NCI-H1417 (cell line): Measurements from ENCODE around the gene ZNF280C.
A peak's percentile ranks its signal among the peaks of the same experiment; 100 is the strongest.

ENCODE experiments used
- DNase-seq, 3 experiments: peaks; one replicate each; lab custom pipeline; 2025; lab: John Stamatoyannopoulos, UW

The ZNF280C gene

DNA sequence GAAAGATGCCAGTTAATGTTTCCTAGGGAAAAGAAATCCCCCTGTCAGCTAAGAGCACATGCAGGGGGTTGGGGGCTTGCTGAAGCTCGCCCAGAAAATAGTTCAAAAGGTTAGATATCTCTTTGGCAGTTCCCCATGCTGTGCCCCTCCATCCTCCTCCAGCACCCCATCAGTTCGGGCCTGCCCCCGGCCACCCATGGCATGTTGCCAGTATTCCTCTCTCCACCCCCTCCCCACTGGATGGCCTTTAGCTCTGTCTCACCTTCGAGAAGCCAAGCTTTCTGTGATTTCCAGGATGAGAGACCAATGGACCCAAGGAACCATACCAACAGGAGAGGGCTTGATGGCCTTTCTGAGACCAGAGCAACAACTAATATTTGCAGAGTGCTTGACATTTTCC lies 91.8 kb downstream of the ZNF280C start:
- no peak for DNase-seq

DNA sequence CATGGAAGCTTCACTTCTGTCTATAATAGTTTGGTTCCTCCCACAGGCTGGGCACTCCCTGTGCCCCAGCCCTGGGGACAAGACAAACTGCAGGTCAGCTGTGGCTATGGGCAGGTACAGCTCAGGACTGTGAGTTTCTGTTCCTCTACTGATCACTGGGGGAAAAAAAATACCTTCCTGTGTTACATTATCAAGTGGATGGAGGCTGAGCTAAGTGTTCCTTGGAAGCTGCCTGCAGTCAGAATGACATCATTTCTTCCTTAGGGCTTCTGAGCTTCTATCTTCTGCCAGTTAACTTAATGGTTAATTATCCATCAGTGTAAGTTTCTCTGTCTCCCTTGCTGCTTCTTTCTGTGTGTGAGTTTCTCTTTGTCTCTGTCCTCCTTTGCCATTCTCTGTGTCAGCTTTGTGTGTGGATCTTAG lies 92.3 kb downstream of the ZNF280C start:
- DNase-seq = no peak

DNA sequence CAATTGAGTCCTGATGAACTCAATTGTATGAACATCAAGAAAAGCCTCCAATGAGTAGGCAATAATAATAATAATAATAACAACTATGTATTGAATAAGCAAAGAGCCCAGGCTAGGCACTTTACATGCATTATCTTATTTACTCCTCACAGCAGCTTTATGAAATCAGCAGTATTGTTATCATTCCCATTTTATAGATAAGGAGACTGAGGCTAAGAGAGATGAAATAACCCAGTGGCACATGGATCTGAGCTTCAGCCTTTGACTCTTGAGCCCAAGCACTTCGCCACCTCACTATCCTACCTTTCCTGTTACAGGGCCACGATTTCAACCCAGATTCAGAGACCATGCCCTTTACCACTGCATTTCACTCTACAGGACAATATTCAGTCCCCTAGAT lies 93.8 kb downstream of the ZNF280C start:
- no peak for DNase-seq

DNA sequence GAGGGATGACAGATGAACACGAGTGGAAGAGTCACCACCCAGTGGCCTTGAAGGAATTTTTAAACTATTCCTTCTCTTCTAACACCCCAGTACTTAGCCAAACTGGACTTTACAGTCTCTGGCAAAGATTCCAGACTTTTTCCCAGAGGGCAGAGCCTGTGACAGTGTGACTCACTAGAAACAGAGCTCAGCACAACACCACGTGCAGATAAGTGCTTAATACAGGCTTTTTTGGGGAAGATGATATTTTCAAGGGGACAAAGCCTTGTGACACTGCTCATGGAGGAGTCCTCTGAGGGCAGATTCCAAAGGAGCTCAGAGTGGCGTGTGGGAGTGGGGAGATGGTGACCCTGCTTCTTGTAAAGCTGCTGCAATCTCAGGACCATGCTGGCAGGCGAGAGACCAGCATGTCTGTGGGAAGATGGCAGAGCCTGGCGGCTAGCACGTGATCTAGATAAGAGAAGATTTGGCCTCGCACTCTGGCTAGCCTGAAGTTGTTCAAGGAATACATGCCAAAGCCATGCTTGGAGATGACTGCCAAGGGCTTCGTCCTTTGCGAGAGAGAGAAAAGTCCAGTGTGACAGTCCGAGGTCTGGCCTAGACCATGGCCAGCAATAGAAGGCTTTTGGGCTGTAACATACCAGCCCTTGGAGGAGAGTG lies 94.5 kb downstream of the ZNF280C start:
- DNase-seq = no peak

DNA sequence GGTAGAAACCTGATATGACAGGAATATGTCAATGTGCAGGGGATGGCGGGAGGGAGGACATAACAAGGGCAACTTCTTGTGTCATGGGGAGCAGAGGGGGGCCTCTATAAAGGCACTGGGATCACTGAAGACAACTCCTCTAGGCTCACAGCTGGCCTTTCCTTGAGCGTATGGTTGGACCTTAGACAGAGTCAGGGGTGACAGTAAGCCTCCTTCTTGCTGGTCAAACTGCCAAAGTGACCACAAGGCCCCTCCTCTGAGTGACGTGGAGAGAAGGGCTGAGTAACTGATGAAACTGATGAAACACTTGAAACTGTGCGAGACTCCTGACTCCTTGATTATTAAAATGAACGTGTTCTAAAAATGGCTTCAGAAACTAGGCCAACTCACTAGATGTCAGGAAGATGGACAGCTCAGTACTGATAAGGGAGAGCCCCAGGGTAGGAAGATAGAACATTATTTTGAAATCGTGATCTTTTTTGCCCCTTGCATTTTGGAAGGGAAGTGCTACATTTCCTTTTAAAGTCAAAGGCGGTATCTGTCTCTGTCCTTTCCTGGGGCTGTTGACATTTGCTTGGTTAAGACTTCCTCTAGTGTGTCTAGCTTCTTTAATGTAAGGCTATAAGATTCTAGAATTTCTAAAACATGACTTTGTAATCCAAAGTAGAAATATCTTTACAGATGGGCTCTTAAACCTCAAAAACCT lies 95.4 kb downstream of the ZNF280C start:
- no peak for DNase-seq

DNA sequence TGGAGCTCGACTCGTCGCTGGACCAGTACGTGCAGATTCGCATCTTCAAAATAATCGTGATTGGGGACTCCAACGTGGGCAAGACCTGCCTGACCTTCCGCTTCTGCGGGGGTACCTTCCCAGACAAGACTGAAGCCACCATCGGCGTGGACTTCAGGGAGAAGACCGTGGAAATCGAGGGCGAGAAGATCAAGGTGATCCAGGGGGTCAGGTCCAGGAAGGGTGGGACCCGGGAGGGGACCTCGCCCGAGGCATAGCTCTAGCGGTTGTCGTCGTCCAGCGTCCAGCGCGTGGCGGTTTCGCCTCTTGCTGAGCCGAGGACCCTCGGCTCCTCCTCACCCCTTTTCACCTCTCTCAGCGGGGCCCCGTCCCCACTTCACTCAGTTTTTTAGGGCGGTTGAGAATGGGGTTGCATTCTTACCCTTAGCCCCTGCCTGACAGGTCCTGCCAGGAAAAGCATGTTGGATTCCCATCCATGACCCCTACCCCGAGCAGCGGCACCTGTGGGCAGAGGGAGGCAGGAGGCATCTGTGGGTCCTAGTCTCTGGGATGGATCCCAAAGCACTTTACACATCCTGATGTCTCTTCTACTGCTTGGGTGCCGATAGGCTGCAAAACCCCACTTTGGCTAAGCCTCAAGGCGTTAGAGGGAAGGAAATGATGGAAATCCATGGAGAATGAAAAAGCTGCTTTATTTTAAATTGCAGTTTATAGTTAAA lies 96.4 kb downstream of the ZNF280C start:
- peak in 2 of 3 experiments; percentile 55 to 63 for DNase-seq

DNA sequence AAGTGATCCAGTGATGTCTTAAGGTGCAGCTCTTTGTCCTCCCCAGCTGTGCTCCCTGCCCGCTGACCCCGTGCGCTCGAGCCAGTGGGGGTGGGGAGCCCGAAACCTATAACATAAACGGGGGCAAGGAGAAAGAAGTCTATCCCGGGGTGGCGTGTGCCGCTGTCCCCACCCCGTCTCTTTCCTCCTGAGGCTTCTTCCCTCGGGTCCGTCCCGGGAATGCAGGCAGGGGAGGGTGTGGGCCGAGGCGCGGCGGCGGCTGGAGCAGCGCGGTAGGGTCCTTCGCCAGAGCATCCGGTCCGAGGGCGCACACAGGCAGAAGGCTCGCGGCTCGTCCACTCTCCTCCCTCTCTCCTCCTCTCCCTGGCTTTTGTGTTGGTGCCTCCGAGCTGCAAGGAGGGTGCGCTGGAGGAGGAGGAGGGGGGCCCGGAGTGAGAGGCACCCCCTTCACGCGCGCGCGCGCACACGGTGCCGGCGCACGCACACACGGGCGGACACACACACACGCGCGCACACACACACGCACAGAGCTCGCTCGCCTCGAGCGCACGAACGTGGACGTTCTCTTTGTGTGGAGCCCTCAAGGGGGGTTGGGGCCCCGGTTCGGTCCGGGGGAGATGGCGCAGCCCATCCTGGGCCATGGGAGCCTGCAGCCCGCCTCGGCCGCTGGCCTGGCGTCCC lies 97.1 kb downstream of the ZNF280C start, which contains the start of gene RAB33A:
RAB33A (plus strand) TSS at position 517 of the 681 bp plus-strand sequence; CDS start at position 618, 101 bp downstream.
- DNase-seq = peak in 2 of 3 experiments; percentile 72 to 77

DNA sequence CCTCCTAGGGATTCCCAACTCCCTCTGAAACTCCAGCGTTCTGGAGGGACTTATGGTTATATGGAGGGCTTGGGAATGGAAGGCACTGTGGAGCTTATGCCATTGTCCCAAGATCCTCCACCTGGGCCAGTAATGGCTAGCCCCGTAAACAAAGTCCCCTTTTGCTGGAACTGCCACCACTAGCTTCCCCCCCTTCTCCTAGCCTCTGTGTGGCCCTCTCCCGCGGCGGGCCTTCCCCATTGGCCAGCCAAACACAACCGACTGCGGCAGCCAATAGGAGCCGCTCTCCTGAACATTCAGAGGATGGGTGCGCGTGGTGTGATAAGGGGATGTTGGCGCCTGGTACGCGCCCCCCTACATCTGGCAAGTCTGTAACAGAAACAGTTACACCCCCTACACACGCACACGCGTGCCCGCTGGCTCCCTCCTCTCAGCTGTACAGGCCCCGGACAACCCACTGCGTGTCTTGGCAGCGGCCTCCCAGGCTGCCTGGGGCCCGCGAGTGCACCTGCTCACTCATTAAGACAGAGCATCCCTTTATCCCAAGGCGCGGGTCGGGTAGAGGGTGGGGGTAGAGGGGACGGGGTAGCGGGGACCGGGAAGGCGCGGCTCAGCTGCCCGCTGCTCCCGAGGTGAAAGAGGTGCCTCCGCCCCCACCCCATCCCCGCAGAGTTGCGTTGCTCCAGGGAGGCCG lies 97.8 kb downstream of the ZNF280C start:
- DNase-seq = peak; percentile 54 to 94 (median 89)

DNA sequence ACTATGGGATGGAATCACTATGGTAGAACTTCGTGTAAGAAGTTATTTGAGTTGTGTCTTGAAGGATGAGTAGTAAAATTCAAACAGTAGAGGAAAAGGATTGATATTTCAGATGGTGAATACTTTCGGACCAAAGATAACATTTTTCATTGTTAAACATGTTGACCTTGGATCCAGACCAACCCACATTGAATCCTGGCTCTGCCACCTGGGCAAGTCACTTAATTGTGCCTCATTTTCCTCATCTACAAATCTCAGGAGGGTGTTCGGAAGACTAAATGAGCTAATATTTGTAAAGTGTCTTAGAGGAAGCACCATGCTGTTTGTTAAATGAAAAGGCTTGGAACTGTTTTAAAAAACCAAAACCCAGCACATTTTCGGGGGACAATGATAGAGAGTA lies 101.7 kb downstream of the ZNF280C start:
- peak in 1 of 3 experiments; percentile 36 for DNase-seq

DNA sequence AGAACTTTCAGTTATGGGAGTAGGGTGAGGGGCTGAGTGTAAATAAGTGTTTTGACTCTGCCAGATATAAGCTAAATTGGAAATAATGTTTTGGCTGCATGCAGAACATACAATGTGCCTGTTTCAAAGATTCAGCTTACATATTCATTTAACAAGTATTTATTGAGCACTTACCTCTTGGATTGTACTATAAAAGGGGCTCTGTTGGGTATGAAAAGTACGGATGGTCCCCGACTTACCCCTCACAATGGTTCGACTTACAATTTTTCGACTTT lies 102.3 kb downstream of the ZNF280C start:
- peak in 1 of 3 experiments; percentile 52 for DNase-seq

DNA sequence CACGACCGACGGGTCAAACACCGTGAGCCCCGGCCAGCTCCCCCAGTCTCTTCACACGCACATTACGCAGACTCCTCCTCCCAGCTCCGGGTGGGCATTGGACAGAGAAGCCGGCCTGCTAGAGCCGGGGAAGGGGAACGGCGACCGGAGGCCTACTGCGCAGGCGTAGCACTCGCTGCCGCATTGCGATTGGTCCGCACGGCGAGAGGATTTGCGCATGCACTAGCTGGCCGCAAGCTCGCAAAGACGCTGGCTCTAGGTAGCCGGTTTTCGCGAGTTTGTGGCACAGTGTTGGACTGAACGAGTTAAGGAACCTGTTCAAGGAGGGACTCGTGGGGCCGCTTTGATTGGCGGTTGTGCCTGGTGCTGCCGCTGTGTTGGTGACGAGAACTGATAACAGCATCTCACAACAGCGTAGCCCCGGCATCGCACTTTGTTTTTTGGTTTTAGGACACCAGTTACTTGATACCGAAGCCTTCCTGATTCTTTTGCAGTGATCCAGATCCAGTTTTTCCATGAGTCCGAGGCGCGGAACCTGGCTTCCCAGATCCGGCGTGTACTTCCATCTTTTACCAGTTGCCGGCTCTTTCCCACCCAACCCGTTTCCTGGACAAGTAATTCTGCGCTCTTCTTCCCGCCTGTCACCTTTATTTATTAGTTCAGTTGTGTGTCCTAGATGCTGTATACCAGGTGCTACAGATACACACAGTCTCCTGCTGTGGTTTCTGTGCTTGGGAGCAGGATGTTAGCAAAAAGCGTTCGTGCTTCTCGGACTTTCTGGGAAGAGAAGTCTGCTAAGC lies 102.8 kb downstream of the ZNF280C start, which contains the start of gene AIFM1:
AIFM1 (minus strand) TSS at position 139 of the 800 bp plus-strand sequence. CDS start 185 bp downstream, outside the sequence.
- peak; percentile 96 to 98 (median 97) for DNase-seq

DNA sequence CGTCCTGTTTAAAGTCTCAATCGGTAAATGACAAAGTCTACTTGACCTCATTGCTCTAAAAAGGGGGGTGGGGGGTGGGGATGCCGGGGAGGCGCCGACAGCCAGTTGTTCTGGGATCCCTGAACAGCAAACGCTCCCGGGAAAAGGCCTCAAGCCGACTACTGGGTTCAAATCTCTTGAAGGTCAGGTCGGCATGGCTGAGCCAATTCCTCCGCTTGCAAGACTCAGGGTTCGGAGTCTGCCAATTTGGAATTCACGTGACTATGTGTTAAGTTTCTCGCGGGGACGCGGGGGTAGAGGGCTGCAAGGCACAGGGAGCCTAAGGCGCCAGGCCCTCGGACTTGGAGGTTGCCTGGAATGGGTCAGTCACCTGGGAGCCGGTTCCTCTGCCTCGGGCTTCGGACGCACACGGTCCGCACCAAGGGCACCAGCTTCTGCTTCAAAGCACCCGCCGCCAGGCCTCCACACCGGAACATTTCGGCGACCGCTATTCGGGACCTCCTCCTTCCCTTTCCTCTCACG lies 103.5 kb downstream of the ZNF280C start:
- DNase-seq = no peak

DNA sequence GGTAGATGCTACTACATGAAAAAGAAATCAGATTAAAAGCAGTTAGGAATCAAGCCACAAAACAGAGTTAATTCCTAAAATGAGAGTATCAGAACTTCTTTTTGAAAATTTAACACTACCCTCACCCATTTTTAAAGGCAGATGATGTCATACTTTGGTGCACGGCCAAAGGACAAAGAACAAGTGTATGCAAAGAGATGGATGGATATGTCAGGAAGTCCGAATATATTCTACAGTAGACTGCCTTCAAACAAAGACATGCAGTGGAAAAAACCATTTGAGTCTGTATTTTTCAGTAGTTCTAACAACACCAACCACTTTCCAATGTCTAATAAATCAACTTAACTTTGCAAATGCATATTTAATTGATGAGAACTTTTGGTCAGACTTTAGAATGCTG lies 105.3 kb downstream of the ZNF280C start:
- DNase-seq = no peak

DNA sequence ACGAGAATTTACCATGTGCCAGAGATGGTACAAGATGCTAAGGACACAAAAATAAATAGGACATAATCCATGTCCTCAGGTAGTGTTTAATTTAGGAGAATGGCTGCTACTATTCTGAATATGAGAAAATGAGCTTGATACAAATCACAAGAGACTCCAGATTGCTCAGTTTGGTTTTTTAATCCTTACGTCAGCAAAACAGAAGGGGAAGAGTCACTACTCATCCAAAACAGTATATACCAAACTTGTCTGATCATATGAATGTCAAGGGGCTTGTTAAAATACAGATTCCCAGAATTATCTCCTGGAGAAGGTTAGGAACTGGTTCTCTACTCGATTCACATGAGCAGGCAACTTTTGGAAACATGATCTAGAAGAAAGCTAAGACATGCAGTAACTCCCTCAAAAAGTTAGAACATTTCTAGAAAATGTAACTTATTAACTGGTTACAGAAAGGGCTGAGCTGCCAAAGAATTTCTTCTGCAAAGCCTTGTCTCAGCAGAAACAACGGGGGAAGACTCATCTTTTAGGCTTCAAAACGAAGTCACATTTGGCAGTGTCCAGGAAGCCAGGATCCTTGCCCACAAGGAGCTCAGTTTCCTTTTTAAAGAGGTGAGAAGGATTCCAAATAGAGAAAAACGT lies 106.5 kb downstream of the ZNF280C start:
- no peak for DNase-seq

DNA sequence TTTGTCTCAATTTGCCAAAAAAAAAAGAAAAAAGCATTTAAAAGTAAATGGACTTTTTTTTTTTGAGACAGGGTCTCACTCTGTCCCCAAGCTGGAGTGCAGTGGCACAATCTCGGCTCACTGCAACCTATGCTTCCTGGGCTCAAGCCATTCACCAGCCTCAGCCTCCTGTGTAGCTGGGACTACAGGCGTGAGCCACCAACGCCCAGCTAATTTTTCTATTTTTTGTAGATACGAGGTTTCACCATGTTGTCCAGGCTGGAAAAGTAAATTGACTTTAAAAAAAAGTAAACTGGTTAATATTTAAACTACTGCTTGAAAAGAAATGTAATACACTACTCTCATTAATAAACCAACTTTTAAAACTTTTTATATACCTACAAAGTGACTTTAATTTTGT lies 108.9 kb downstream of the ZNF280C start:
- no peak for DNase-seq

DNA sequence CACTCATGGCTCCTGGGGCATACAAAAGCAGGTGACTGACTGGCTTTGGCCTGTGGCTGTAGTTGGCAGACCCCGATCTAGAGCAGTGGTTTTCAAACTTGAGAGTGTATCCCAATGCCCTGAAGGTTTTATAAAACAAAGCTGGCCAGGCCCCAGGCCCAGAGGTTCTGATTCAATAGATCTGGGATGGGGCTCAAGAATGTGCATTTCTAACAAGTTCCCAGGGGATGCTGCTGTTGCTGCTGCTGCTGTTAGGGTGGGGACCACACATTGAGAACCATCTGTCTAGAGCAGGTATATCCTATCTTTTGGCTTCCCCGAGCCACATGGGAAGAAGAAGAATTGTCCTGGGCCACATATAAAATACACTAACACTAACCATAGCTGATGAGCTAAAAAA lies 110.4 kb downstream of the ZNF280C start:
- DNase-seq = no peak

DNA sequence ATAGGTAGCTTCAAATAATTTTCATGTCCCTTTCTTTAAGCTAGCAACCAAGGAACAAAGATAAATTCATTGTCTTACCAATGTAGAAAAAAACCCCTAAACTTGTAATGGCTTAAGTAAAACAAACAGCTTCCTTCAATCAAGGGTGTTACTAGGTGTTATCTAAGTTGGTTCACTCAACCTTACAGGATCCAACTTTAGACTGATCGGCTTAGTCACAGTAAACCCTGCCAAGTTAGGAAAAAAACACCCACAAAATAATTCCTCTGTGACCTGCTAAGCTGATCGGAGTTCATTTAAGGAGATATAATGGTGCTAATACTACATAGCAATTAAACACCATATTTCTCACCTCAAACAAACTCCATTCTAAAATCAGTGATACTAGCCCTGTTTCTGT lies 113.1 kb downstream of the ZNF280C start:
- DNase-seq = no peak
